ENCODE results near the gene KHDC1. TPM values are rescaled to one million over a fixed set of nuclear protein-coding genes. Genes with fewer than 3 reads are reported as not detected.
"Not testable (repeated sequence)": the region's sequence is repeated elsewhere in the genome, so short reads cannot be mapped to it uniquely, and the experiment has no call there.

The KHDC1 gene
- total RNA-seq, 1 experiment from 2014 or later, result not detected

DNA sequence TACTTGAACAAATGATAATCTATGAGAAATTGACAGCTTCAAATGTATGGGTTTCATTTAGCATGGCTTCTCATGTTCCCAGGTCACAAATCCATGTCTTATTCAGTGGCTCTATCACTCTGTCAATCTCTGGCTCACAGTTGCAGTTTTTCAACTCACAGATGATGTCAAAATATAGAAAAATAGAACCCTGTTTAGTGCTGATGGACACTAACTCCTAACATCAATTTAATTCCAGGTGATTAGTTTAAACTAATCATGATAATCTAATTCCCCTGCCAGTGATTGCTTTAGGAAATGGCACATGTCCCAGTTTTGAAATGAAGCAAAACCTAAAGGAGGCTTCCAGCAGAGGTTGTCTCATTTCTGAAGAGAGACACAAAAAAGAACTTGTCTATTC, 13.0 kb downstream of the KHDC1 start:
- no peak for DNase-seq (ENCODE audit: low spot score)

DNA sequence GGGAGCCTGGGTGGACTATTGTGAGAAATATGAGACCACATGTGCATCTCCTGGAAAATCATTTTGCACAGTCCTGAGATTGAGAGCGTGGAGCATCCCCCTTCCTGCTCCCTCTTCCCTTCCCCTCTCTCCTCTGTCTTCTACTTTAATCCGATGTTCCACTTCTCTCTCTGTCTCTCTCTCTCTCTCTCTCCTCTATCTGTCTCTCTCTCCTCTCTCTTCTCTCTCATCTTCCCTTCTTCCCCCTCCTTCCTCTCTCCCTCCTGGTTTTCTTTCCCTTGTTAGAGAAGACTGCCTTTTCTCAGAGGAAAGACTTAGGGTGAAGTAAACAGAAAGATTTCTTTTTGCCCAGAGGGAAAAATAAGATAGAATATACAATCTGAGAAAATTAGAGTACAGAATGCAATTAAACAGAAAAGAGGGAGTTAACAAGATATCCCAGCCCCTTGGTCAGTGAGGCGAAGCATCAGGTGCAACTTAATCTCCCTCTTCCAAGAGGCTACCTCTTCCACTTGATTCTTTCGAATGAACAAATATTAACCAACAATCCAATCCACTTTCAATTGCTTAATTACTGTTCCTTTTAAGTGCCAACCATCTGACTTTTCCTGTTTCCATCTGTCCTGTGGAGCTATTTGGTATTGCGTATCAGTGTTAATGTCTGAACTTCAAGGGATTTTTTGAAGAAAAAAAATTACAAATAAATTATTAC, 14.6 kb downstream of the KHDC1 start:
- no peak for DNase-seq (ENCODE audit: low spot score)

DNA sequence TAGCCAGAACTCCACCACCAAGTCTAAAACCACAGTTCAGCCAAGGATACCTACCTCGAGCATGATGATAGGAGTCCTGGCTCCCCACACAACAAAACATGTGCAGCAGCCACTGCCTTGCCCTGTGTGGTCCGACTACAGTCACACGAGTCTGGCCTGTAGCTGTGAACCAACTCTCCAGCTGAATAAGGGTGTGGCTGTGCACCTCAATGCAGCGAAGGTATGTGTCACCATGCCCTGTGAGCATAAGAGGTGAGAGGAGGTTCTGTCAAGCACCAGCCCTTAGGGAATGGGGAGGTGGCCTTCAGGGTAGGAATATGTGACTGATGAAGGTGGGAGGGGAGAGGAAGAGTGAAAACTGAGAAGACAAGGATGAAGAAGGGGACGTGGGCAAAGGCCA, 21.0 kb downstream of the KHDC1 start:
- DNase-seq (ENCODE audit: low spot score), result no peak

DNA sequence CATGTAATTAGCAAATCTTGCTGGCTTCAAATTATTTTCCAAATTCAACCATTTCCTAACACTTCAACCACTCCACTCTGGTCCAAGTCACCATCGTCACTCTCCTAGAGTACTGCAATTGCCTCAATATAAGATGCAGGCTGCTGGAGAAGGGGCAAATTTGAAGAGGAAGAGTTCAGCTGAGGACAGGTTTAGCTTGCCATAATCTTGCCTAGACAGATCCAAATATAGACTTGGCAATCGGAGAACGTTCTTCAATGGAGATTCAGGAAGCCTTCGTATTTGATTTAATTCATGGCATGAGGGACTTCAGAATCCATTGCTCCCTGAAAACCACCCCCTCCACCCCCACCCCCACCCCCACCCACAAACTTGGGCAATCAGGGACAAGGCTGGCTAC, 22.3 kb downstream of the KHDC1 start:
- no peak for DNase-seq (ENCODE audit: low spot score)

DNA sequence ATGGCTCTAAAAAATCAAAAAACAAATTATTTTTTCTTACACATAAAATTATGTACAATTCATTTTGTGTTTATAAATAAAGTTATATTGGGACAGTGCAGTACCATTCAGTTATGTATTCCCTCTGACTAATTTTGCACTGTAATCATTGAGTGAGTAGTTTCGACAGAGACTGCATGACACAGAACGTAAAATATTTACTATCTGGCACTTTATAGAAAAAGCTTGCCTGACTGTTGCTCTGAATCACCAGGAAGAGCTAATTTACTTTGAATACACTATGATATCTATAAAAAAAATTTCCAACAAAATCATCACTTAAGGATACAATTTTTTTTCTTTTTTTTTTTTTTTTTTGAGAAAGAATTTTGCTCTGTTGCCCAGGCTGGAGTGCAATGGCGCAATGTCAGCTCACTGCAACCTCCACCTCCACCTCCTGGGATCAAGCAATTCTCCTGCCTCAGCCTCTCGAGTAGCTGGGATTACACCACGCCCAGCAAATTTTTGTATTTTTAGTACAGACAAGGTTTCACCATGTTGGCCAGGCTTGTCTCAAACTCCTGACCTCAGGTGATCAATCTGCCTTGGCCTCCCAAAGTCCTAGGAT, 26.7 kb downstream of the KHDC1 start:
- DNase-seq (ENCODE audit: low spot score), result no peak

DNA sequence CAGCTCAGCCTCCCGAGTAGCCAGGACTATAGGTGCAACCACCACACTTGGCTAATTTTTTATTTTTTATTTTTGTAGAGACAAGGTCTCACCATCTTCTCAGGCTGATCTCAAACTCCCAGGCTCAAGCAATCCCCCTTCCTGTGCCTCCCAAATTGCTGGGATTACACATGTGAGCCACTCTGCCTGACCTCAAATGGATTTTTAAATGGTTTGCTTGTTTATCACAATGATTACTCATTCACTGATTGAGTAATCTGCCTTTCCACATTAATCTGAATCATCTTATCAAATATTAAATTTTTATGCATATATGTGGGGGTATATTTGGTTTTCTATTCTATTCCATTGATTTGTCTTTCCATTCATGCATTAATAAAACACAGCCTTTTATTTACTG, 28.3 kb downstream of the KHDC1 start:
- DNase-seq (ENCODE audit: low spot score), result no peak

DNA sequence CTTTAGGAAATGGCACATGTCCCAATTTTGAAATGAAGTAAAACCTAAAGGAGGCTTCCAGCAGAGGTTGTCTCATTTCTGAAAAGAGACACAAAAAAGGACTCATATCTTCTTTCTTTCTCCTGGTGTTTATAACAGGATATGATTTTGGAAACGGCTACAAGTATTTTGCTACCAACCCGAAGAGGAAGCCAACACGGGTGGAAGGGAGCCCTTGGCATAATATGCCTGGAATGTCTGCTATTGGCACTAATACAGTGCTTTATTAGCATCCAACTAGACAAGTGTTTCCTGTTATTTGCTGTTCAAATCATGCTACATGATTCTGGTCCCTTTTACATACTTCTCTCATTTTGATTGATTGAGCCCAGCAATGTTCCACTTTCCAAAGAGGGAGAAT, 29.0 kb downstream of the KHDC1 start:
- not testable (repeated sequence) for DNase-seq (ENCODE audit: low spot score)

DNA sequence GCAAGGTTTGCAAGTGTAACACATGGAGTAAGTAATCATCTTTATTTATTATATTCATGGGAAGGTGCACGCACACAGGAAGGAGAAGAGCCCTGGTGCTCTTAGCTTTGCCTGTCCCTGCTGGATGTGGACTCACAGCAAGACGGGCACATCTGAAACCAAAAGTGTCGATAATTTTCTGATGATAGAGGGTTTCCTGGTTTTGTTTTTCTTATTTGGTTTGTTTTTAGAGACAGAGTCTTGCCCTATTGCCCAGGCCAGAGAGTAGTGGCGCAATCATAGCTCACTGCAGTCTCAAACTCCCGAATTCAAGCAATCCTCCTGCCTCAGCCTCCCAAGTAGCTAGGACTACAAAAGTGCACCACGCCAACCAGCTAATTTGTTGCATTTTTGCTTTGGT, 29.9 kb downstream of the KHDC1 start:
- DNase-seq (ENCODE audit: low spot score), result no peak

DNA sequence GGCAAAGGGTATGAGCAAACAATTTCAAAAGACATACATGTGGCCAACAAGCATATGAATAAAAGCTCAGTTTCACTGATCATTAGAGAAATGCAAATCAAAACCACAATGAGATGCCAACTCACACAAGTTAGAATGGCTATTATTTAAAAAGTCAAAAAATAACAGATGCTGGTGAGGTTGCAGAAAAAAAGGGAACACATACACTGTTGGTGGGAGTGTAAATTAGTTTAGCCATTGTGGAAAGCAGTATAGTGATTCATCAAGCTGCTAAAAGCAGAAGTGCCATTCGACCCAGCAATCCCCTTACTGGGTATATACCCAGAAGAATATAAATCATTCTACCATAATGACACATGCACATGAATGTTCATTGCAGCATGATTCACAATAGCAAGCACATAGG, 31.0 kb downstream of the KHDC1 start:
- DNase-seq (ENCODE audit: low spot score), result no peak

DNA sequence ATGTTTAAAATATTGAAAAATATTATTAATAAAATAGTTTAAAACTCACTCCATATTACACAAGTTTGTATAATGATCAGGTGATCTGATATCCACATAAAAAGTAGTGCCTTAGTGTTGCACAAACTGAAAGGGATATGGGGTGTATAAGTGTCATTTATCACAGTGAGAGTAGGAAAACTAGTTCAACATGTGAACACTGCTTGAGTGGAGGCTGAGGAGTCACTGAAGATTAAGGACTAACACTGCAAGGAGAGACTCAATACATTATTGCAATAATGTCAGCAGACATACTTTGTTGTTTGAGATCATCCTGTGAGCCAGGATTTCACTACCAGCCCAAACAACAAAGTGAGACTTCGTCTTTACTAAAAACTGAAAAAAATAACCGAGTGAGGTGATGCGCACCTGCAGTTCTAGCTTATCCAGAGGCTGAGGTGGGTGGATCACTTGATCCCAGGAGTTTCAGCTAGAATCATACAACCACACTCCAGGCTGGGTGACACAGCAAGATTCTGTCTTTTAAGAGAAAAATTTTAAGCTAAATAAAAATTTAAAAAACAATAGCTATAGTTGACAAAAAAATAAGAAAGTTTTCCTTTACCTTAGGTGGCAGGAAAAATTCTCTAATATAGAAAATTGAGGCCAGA, 35.3 kb downstream of the KHDC1 start:
- no peak for DNase-seq (ENCODE audit: low spot score)

DNA sequence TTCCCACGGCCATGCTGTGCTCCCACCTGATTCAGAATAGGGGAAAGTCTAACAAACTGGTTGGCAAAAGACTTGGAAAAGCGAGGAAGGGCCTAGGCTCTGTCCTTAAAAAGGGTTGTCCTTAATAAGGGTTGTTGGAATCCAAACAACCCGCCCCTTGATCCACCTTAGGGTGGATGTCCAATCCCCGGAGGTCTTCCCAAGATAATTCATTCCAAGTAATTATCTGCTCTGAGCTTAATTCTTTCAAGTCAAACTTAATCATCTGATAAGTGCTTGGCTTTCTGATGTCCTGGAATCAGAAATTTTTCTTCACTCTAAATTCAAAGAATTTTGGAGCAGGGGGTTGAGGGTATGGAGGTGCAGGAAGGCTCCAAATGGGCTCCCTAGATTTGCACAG, 37.6 kb downstream of the KHDC1 start, which contains the start of gene KHDC1L:
Gene KHDC1L, minus strand, starts transcription at position 101 of the 400 bp plus-strand sequence. Its CDS starts 88 bp downstream, at position 13.
- DNase-seq (ENCODE audit: low spot score), result no peak

DNA sequence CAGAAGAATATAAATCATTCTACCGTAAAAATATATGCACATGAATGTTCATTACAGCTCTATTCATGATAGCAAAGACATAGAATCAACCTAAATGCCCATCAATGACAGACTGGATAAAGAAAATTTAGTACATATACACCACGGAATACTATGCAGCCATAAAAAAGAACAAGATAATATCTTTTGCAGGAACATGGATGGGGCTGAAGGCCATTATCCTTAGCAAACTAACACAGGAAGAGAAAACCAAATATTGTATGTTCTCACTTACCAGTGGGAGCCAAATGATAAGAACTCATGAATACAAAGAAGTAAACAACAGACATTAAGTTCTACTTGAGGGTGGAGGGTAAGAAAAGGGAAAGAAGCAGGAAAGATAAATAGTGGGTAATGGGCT, 46.1 kb downstream of the KHDC1 start:
- DNase-seq (ENCODE audit: low spot score), result no peak

DNA sequence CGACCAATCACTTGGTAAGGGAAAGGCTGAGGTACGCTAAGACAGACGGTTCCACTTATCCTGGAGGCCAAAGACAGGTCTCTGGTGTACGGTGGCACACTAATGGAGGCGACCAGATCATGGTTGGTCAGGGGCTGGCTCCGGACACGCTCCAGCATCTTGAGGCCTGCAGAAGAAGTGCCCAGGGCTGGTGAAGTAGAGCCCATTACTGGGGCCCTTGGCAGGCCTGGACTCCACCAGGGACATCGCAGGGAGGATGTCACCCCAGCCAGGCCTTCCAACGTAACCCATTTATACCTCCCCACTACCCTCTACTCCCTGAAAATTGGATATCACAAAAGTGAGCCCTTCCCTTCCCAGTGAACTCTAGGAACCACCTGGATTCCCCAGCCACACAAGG, 53.9 kb downstream of the KHDC1 start:
- no peak for DNase-seq (ENCODE audit: low spot score)

DNA sequence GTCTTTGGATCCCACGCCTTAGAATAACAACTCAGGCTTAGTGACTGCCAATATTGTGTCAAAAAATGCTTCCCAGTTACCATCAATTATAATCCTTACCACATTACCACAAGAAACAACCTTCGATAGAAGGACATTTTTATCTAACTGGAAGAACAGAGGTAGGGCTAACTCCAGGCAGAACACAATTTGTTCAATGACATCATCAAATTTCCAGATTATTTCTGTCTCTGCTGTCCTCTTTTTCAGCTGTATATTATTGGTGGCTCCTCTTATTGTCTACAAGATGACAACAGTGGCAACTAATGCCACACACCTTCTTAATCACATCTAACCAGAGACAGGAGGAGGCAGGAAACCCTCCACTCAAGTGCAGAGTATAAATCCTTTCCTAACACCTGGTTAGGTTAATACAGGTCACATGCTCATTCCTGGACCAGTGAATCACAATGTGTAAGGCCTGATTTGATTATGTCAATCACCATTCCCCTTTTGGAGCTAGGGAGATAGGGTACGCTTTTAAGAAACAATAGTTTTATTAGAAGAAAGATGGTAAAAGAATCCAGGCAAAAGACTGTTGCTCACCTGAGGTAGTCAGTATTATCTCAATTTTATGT, 55.7 kb downstream of the KHDC1 start:
- no peak for DNase-seq (ENCODE audit: low spot score)

DNA sequence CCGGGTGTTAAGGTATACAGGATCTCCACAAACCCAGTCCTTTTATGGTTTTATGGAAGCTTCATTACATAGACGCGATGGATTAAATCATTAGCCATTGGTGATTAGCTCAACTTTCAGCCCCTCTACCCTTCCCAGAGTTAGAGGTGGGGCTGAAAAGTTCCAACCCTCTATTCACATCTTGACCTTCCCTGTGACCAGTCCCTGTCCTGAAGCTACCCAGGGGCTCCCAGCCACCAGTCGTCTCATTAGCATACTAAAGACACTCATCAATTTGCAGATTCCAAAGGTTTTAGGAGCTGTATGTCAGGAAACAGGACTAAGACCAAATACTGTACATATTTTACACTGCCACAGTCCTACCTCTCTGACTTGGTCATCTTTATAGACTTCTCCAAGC, 58.7 kb downstream of the KHDC1 start:
- DNase-seq (ENCODE audit: low spot score), result no peak

DNA sequence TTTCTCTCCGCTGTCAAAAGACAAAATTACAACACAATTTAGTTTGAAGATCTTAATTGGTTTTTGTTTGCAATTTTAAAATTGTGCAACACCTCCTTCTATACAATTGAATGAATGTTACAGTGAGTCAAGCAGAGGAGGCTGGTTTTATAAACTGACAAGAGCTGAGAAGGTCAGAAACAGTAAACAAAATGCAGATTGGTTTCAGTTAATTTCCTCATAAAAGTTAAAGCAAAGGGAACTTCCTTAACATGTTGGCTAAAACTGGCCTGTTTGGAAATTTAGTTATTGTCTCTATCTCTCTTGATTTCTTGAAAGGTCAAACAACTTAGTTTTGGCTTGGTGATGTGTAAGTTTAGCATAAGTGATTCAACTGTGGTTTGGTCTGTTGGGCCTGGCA, 59.9 kb downstream of the KHDC1 start:
- no peak for DNase-seq (ENCODE audit: low spot score)

DNA sequence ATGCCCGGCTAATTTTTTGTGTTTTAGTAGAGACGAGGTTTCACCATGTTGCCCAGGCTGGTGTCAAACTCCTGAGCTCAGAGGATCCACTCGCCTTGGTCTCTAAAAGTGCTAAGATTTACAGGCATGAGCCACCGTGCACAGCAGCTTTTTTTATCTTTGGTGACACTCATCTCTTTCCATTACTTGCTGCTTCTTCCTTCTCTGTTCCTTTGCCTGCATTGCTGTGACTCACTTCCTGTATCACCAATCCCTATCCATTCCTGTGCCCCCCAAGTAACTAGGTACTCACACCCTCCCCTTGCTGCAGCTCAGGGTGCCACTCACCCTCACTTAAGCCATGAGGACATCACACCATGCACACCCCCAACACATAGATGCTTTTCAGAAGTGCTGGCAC, 62.3 kb downstream of the KHDC1 start:
- no peak for DNase-seq (ENCODE audit: low spot score)

DNA sequence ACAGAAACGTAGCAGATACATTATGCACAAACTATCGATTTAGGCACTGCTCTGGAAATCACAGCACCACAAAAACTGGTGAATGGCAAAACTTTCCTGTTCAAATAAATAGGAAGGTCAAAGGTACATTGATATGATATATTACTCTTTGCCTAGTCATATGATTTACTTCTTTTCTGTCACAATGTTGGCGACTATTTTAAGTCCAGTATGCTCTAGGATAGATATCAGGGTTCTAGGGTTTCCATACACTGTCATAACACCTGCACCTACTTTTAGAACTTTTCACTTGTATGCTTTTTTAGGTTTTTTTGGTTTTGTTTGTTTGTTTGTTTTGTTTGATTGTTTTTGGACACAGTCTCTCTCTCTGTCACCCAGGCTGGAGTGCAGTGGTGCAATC, 62.7 kb downstream of the KHDC1 start:
- DNase-seq (ENCODE audit: low spot score), result no peak

DNA sequence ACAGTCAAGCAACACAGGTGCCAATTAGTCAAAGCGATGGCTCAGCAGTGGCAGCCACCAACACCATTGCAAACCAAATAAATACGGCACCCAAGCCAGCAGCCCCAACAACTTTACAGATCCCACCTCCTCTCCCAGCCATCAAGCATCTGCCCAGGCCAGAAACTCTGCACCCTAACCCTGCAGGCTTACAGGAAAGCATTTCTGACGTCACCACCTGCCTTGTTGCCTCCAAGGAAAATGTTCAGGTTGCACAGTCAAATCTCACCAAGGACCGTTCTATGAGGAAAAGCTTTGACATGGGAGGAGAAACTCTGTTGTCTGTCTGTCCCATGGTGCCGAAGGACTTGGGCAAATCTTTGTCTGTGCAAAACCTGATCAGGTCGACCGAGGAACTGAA, 68.3 kb downstream of the KHDC1 start:
- DNase-seq (ENCODE audit: low spot score), result no peak

DNA sequence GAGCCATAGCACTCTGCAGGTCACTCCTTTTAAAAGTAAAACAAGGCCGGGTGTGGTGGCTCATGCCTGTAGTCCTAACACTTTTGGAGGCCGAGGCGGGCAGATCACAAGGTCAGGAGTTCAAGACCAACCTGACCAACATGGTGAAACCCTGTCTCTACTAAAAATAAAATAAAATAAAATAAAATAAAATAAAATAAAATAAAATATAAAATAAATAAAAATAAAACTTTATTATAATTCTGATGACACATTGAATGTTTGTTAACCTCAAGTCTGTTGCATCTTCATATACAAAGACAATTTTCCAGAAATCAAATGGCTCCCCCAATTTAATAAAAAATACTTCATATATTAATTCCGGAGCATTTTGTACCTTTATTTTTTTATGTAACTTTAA, 69.7 kb downstream of the KHDC1 start:
- not testable (repeated sequence) for DNase-seq (ENCODE audit: low spot score)

Measured in HT-29 (cell line).